Camera-type eye (tissue), 1 donor: ENCODE measurements around the gene BPIFB2. TPM values are rescaled to one million over a fixed set of nuclear protein-coding genes. Genes with fewer than 3 reads are reported as not detected.

ENCODE experiments used
- total RNA-seq: library from RNA; depleted of rRNA; stranded (reverse); fragments of >200 nt; gene quantifications from one replicate; pipeline ENCODE4 v1.2.3, GENCODE V29; 2014

BPIFB2 gene, protein sequence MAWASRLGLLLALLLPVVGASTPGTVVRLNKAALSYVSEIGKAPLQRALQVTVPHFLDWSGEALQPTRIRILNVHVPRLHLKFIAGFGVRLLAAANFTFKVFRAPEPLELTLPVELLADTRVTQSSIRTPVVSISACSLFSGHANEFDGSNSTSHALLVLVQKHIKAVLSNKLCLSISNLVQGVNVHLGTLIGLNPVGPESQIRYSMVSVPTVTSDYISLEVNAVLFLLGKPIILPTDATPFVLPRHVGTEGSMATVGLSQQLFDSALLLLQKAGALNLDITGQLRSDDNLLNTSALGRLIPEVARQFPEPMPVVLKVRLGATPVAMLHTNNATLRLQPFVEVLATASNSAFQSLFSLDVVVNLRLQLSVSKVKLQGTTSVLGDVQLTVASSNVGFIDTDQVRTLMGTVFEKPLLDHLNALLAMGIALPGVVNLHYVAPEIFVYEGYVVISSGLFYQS
- not detected for total RNA-seq

DNA sequence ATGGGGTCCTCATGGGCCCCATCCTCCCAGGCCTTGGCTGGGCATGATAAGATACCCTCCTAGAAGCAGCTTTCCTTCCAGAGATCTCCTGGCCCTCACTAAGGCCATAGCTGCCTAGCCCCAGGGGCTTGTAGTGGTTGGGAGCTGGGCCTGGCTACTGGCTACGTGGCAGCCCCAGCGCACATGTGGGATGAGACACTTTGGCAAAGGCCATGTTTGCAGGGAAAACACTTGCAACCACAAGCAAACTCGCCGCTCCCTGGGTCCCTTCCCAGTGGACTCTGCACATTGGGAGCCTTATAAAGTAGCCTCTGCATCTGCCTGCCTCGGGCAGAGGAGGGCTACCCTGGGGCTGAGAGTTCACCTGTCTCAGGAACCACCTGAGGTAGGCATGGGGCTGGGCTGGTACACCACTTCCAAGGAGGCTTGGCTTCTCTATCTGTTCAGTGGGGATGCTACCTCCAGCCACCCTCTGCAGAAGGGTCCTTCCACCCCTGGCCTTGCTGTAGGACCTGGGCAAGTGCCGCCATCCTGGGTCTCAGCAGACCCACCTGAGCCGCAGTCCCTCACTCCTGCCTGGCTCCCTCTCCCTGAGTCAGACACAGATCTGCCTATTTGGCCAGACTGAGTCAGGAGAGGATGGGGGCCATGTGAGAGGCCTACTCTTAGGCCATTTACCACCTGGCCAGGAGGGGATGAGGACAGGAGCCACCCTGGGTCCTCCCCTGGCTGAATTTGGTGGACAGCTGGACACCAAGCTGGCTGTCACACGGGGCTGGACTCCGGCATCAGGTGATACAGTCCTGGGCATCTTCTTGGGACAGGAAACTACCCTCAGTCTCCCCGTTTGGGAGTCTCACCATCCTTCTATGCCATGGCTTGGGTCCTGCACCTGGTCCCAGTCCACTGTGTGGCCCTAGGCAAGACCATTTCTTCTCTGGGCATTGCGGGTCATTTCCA lies at the start of gene BPIFB2:
BPIFB2 (plus strand) TSS at position 329 of the 960 bp plus-strand sequence. CDS start 871 bp downstream, outside the sequence.

DNA sequence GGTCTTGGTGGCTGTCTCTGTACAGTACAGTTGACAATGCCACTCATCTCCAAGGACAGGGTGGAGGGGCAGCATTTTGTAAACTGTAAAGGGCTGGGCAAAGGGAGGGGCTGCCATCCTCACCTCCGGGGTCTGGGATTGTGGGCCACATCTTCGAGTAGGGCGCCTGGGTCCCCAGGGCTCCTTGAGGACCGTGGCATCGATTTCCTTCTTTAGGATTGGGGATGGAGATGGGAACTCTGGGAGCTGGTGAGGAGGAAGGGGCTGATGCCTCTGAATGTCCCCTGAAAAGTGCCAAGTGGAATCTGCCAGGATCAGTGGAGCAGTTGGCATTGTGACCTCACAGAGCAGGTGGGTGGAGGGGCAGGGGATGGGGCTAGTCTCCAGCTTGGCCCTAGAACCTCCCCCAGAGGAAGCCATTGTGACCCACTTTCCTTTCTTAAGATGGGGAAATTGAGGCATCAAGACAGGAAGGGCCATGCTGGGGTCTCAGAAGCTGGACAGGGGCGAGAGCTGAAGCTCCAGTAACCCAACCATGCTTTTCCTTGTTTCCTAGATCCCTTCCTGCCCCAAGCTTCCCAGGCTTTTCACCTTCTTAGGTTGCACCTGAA lies 3.3 kb upstream of the BPIFB2 start, which contains the start of gene SUN5:
SUN5 (minus strand) TSS at position 293 of the 611 bp plus-strand sequence; CDS start at position 200, 93 bp downstream.

DNA sequence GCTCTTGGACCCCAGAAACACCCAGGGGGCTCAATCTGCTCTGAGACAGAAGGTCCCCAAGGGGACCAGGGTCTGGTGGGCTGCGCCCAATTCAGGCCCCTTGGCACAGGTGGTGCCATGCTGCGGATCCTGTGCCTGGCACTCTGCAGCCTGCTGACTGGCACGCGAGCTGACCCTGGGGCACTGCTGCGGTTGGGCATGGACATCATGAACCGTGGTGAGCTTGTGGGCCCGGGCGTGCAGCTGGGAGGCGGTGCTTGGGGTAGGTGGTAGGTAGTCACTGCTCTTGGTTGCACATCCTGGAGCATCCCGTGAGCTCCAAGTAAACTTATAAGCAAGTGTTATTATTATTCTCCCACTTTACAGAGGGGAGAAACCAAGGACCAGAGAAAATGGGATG lies 24.0 kb downstream of the BPIFB2 start, which contains the start of gene BPIFB6:
BPIFB6 (plus strand) TSS at position 118 of the 400 bp plus-strand sequence; CDS start at position 118, 0 bp downstream.

DNA sequence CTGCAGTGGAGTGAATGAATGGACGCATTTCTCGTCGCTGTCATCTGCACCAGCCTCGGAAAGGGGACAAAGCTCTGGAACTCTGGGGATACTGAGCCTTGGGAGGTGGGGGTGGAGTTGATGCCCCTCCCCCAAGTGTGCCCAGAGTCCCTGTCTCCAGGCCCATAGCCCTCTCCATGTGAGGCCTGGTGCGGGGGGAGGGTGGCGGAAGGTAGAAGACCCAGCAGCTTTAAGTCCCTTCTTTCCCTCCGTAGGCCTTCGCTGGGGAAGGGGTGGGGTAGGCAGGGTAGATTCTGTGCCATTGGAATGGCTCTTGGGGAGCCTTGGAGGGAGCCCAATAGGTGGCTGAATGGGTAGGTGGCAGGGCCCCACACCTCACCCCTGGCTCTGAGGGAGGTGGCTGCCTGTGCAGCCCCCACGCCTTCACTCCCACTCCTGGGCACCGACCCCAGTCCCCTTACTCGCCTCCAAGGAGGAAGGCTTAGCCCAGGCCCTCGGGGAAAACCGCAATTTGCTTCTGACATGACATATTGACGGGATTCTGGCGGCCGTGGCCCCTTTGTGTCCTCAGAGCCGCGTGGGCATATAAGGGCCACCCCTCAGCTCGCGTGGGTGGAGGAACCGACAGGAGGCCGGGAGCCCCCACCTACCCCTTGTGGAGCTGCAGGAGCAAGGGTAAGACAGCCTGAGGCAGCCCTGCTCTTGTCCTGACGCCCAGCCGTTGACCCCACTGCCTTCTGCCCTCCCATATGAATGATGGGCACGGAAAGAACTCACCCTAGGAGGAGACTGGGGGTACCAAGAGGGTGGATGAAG lies 46.0 kb downstream of the BPIFB2 start, which contains the start of gene BPIFB3:
BPIFB3 (plus strand) TSS at position 613 of the 816 bp plus-strand sequence. CDS start 1,533 bp downstream, outside the sequence.

Other genes with a start within 250 kb of the BPIFB2 start
- gene DNMT3B, start 245.3 kb upstream of the BPIFB2 start, total RNA-seq = 10.0 TPM
- 145 TPM for gene MAPRE1, start 187.8 kb upstream of the BPIFB2 start, total RNA-seq
- 0.05 TPM for gene EFCAB8, start 148.8 kb upstream of the BPIFB2 start, total RNA-seq
- gene SUN5, start 3.3 kb upstream of the BPIFB2 start, total RNA-seq = not detected
- gene BPIFB6, start 23.9 kb downstream of the BPIFB2 start, total RNA-seq = not detected
- gene BPIFB3, start 46.2 kb downstream of the BPIFB2 start, total RNA-seq = not detected
- gene BPIFB4, start 71.9 kb downstream of the BPIFB2 start, total RNA-seq = 0.22 TPM
- not detected for gene BPIFA2, start 160.5 kb downstream of the BPIFB2 start, total RNA-seq
- not detected for gene BPIFA3, start 209.6 kb downstream of the BPIFB2 start, total RNA-seq
- not detected for gene BPIFA1, start 228.3 kb downstream of the BPIFB2 start, total RNA-seq